HUES48 (cell line): Measurements from ENCODE around the gene ADAMTS20.

Experiments used
- H3K27ac ChIP-seq: one replicate; pipeline ENCODE4 v1.7.0; 2013; ENCODE audit warnings: low read depth, low read length, inconsistent platforms
- H3K27me3 ChIP-seq: 2 replicates; pipeline ENCODE4 v1.6.1; 2013; ENCODE audit warnings: mild to moderate bottlenecking, low read length; ENCODE audit not compliant: control insufficient read depth, insufficient read depth
- H3K36me3 ChIP-seq: 2 replicates; pipeline ENCODE4 v1.6.1; 2013; ENCODE audit warnings: low read length; ENCODE audit not compliant: control insufficient read depth, insufficient read depth
- H3K4me1 ChIP-seq: 2 replicates; pipeline ENCODE4 v1.6.1; 2013; ENCODE audit warnings: mild to moderate bottlenecking, low read length; ENCODE audit not compliant: control insufficient read depth, insufficient read depth
- H3K4me3 ChIP-seq: 2 replicates; pipeline ENCODE4 v1.5.1; 2013; ENCODE audit warnings: mild to moderate bottlenecking, low read depth, low read length
- H3K9ac ChIP-seq: 2 replicates; pipeline ENCODE4 v1.6.1; 2013; ENCODE audit warnings: mild to moderate bottlenecking, low read depth, low read length, moderate library complexity
- H3K9me3 ChIP-seq: 2 replicates; pipeline ENCODE4 v1.6.1; 2013; ENCODE audit warnings: low read length; ENCODE audit not compliant: control insufficient read depth, insufficient read depth

The ADAMTS20 gene

GRCh38 chr12:43337571-43338444, 214.2 kb downstream of the ADAMTS20 start:
- Histone ChIP-seq H3K27ac (no peak overlapping the region), H3K36me3 (no peaks in the 10 kb centered on the region), H3K4me3 (no peak overlapping the region), H3K27me3 (no peaks in the 10 kb centered on the region), H3K9ac (no peak overlapping the region), H3K4me1 (peaks cover 15% of the 10 kb centered on the region), H3K9me3 (no peaks in the 10 kb centered on the region)

DNA sequence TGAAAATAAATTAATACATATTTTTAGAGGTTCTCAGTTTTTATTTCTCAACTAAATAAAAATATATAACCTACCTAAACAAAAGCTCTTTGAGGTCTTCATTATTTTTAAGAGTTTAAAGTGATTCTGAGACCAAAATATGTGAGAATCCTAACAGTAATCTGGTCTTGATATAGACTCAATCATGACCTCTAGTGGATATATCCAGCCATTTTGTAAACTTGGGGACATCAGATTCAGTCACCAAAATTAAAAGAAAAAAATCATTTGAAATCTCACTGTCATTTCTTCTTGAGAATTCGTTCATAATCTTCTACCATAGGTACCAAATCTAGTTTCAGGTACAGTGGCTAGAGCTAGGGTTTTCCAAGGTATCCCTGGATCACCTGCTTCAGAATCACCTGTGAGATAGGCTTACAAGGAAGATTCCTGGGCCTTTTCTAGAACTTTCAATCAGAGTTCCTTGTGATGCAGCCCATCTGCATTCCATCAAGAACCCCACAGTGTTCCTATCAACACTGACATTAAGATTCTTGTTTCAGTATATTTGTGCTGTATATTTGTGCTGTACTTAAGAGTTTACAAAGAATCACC, 214.9 kb downstream of the ADAMTS20 start:
- H3K4me1 ChIP-seq: peaks cover 15% of the 10 kb centered on the region
- no peaks in the 10 kb centered on the region for H3K27me3 ChIP-seq
- H3K36me3 ChIP-seq: no peaks in the 10 kb centered on the region
- H3K9ac ChIP-seq: no peak overlapping the region
- H3K9me3 ChIP-seq: no peaks in the 10 kb centered on the region
- H3K27ac ChIP-seq: no peak overlapping the region
- no peak overlapping the region for H3K4me3 ChIP-seq

DNA sequence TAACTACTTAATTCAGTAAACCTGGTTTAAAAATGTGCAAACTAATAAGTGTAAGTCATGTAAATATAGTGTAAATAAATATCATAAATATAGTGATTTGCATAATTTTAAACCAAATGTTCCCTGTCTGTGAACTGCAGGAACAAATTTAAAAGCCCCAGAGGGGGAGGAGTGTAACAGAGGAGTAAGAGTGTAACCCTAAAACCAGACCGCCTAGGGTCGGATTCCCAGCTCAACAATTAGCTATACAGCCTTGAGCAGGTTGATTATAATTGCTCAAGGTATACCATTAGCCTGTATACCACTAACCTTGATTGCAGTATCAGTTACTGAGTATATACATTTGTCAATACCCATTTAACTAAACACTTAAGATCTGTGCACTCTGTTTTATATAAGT, 218.4 kb downstream of the ADAMTS20 start:
- no peaks in the 10 kb centered on the region for H3K27me3 ChIP-seq
- H3K4me3 ChIP-seq: no peak overlapping the region
- H3K36me3 ChIP-seq: no peaks in the 10 kb centered on the region
- no peak overlapping the region for H3K9ac ChIP-seq
- H3K9me3 ChIP-seq: no peaks in the 10 kb centered on the region
- peaks cover 13% of the 10 kb centered on the region for H3K4me1 ChIP-seq
- no peak overlapping the region for H3K27ac ChIP-seq

DNA sequence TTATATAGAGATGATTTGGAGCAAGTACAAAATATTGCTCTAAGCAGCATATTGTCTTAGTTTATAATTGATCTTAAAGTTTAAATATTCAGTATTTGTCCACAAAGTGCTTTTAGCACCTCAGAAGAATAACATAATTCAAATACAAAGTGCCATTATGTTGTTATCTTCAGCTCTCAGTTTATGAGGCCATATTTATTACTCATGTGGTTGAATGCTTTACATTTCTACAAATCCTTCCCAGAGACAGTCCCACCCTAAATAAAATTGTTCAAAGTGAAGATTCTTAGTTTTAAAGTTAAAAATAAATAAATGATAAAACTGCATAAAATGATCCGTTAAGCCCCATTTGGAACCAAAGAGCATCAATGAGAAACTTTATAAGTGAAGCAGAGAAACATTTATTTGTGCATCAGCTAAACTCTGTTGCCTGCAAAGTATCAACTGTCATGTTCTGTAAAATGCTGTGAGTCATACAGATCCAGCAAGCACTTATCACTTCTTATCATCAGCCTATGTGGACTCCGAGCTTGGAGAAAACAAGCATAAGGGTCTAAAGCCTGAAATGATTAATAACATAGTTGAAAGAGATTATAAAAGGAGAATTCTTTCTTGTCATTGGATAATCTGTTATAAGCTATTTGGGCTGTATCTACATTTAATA, 218.9 kb downstream of the ADAMTS20 start:
- H3K4me1 ChIP-seq: peaks cover 8% of the 10 kb centered on the region
- H3K27me3 ChIP-seq: no peaks in the 10 kb centered on the region
- no peaks in the 10 kb centered on the region for H3K9me3 ChIP-seq
- no peak overlapping the region for H3K4me3 ChIP-seq
- no peak overlapping the region for H3K9ac ChIP-seq
- H3K36me3 ChIP-seq: no peaks in the 10 kb centered on the region
- no peak overlapping the region for H3K27ac ChIP-seq

- H3K4me3 ChIP-seq: no peak overlapping the region
- no peaks in the 10 kb centered on the region for H3K27me3 ChIP-seq
- H3K9ac ChIP-seq: no peak overlapping the region
- H3K36me3 ChIP-seq: no peaks in the 10 kb centered on the region
- no peak overlapping the region for H3K27ac ChIP-seq
- no peaks in the 10 kb centered on the region for H3K4me1 ChIP-seq
- H3K9me3 ChIP-seq: no peaks in the 10 kb centered on the region
Measured at GRCh38 chr12:43331935-43332334, 220.1 kb downstream of the ADAMTS20 start.

DNA sequence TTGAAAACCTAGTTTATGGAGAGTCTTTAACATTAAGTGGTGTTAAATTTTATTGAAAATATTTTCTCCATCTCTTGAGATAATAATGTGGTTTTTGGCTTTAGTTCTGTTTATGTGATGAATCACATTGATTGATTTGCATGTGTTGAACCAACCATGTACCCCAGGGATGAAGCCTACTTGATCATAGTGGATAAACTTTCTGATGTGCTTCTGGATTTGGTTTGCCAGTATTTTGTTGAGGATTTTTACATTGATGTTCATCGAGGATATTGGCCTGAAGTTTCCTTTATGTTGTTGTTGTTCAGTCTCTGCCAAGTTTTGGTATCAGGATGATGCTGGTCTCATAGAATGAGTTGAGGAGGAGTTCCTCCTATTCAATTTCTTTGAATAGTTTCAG, 222.6 kb downstream of the ADAMTS20 start:
- Histone ChIP-seq H3K27me3 (no peaks in the 10 kb centered on the region), H3K36me3 (no peaks in the 10 kb centered on the region), H3K27ac (no peak overlapping the region), H3K4me3 (no peak overlapping the region), H3K9me3 (no peaks in the 10 kb centered on the region), H3K4me1 (no peaks in the 10 kb centered on the region), H3K9ac (no peak overlapping the region)

DNA sequence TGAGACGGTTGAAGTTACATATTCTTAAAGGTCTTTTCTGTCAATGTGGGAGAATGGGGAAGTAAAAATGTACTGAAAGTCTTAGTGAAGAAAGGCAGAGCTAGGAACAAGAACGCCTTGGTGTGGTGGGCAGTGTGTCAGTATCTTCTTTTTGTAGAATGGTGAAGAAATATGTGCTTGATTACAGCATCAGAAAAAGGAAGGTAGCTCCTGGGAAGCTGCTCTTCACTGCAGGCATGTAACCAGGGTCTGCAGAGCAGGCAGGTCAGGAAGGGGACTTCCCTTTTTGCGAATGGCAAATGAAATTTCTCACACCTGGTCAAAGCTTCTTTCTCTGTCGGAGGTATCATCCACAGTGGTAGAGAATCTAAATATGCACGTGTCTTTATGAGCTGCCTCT, 226.2 kb downstream of the ADAMTS20 start:
- Histone ChIP-seq H3K27me3 (no peaks in the 10 kb centered on the region), H3K4me1 (no peaks in the 10 kb centered on the region), H3K9me3 (no peaks in the 10 kb centered on the region), H3K36me3 (no peaks in the 10 kb centered on the region), H3K27ac (no peak overlapping the region), H3K9ac (no peak overlapping the region), H3K4me3 (no peak overlapping the region)

DNA sequence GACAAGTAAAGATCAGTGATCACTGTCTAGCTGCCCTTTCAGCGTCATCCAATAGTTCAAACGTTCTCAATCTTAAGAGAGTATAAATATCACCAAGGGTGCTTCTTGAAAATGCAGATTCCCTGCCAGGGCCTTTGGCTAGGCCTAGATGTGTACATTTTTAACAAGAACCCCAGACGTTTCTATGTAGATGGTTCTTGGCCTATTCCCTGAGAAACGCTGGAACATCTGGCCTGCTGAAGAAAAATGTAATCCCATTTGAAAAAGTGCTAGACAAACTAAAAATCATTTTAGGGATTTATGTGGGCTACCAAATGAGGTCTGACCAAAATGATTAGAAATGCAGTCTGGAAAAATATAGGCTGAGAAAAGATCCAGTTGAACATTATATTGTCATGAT, 231.7 kb downstream of the ADAMTS20 start:
- Histone ChIP-seq H3K9ac (no peak overlapping the region), H3K4me3 (no peak overlapping the region), H3K36me3 (no peaks in the 10 kb centered on the region), H3K27ac (no peak overlapping the region), H3K27me3 (no peaks in the 10 kb centered on the region), H3K4me1 (no peaks in the 10 kb centered on the region), H3K9me3 (no peaks in the 10 kb centered on the region)

DNA sequence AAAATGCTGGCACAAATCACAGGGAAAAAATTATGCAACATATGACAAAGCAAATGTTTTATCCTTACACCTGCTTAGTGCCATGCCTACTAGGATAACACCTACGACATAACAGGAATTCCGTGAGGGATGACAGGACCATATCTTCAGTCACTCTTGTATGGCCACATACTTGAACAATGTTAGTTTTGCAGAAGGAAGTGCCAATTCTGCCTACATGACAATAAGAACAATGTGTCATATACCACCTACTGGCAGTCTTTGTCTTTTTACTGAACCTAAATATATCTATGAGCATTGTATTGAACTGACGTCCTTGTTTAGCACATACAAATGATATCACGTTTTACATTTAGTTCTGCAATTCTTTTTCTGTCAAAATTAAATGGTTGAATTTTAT, 234.0 kb downstream of the ADAMTS20 start:
- H3K9ac ChIP-seq: no peak overlapping the region
- no peaks in the 10 kb centered on the region for H3K4me1 ChIP-seq
- no peaks in the 10 kb centered on the region for H3K9me3 ChIP-seq
- no peak overlapping the region for H3K4me3 ChIP-seq
- no peaks in the 10 kb centered on the region for H3K27me3 ChIP-seq
- H3K36me3 ChIP-seq: no peaks in the 10 kb centered on the region
- H3K27ac ChIP-seq: no peak overlapping the region

GRCh38 chr12:43317156-43317555, 234.8 kb downstream of the ADAMTS20 start:
- no peaks in the 10 kb centered on the region for H3K4me1 ChIP-seq
- H3K9ac ChIP-seq: no peak overlapping the region
- no peaks in the 10 kb centered on the region for H3K36me3 ChIP-seq
- H3K9me3 ChIP-seq: no peaks in the 10 kb centered on the region
- no peak overlapping the region for H3K27ac ChIP-seq
- H3K4me3 ChIP-seq: no peak overlapping the region
- no peaks in the 10 kb centered on the region for H3K27me3 ChIP-seq

DNA sequence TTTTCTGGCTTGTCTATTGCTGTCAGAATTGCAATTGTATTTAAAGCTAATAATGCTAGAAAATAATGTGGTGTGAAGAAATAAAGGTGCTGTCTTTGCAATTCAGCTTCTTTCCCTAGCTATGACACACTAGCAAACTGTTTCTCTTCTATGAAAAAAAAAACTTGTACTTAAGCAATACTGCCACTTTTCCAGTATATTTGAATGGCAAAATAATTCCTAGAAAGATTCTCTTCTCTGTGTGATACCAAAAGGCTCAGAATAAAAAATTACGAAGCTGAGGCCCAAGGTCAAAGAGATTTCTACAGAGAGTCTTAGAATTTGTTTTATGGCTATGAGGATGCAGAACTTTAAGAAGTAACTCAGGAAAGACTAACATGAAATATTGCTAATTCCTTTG, 235.5 kb downstream of the ADAMTS20 start:
- Histone ChIP-seq H3K9ac (no peak overlapping the region), H3K36me3 (no peaks in the 10 kb centered on the region), H3K4me1 (no peaks in the 10 kb centered on the region), H3K9me3 (no peaks in the 10 kb centered on the region), H3K27ac (no peak overlapping the region), H3K4me3 (no peak overlapping the region), H3K27me3 (no peaks in the 10 kb centered on the region)
